HG02759 (cell line): Measurements from ENCODE around the gene CSMD2.

Source experiments
- ATAC-seq: cut with Tn5 transposase; IDR thresholded peaks from one replicate; pipeline ENCODE4 v1.9.1; 2021; ENCODE audit warnings: mild to moderate bottlenecking, moderate library complexity; ENCODE audit not compliant: unreplicated experiment

The CSMD2 gene

DNA sequence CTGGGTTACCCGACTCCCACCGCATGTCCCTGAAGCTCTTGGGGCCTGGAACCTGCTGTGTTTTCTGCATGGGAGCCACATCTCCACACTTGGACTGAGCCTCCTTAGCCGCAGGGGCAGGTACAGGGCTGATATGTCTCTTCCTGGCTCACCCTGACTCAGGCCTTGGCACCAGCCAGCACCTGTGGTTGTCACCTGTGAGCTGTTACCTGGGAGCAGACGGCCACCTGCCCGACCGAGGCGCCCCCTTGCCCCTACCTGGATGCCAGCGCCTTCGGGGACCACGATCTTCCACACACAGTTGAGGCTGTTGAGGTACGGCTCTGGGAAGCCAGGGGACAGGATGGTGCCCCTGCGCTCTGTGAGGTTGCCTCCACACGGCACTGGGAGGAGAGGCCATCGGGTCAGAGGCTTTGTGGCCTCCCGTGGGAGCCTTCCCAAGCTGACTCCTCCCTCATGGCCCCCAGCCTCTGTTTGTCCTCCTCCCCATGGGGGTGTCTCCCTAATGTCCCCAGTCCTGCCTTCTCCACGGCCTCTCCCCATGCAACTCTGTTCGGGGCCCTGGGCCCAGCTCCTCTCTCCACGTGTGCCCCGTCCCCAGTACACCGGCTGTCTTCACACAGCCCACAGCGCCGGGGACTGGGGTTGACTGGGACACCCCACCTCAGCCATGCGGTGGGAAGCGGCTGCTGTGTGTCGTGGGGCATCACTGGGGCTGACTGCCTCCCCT, 540.6 kb downstream of the CSMD2 start:
- no peak for ATAC-seq

GRCh38 chr1:33623811-33624210, 541.2 kb downstream of the CSMD2 start:
- ATAC-seq: no peak

DNA sequence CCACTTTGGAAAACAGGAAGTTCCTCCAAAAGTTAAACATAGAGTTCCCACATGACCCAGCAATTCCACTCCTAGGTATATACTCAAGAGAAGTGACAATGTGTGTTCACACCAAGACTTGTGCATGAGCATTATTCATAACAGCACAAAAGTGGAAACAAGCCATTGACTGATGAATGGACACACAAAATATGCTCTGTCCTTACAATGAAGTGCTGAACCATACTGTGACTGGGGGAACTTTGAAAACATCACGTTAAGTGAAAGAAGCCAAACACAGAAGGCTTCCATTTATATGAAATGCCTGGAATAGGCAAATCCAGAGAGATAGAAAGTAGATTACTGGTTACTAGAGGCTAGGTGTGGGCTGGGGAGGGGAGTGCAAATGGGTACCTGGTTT, 542.3 kb downstream of the CSMD2 start:
- ATAC-seq: no peak

GRCh38 chr1:33618636-33619035, 546.4 kb downstream of the CSMD2 start:
- ATAC-seq: no peak

- ATAC-seq: no peak
Measured at GRCh38 chr1:33617451-33617850, 547.6 kb downstream of the CSMD2 start.

- ATAC-seq: no peak
Measured at GRCh38 chr1:33616780-33617179, 548.2 kb downstream of the CSMD2 start.

DNA sequence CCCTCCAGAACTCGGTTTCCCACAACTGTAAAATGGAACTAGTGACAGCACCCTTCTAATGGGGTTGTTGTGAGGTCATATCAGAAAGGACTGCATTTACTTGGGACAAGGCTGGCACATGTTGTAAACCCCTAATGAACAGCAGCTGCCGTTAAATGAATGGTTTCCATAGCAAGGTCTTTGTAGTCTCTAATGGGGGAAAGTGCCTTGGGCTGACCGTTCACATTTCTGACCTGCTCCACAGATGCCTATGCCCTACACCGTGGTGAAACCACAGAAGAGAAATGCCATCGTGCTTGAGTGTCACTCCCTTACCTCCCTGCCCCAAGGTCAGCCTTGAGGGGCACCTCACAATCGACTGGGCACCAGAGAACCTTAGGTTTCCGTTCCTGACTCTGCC, 549.5 kb downstream of the CSMD2 start:
- no peak for ATAC-seq

- no peak for ATAC-seq
Measured at GRCh38 chr1:33610864-33611455, 554.1 kb downstream of the CSMD2 start.

- no peak for ATAC-seq
Measured at GRCh38 chr1:33610391-33610790, 554.6 kb downstream of the CSMD2 start.

- no peak for ATAC-seq
Measured at GRCh38 chr1:33609739-33610138, 555.3 kb downstream of the CSMD2 start.

DNA sequence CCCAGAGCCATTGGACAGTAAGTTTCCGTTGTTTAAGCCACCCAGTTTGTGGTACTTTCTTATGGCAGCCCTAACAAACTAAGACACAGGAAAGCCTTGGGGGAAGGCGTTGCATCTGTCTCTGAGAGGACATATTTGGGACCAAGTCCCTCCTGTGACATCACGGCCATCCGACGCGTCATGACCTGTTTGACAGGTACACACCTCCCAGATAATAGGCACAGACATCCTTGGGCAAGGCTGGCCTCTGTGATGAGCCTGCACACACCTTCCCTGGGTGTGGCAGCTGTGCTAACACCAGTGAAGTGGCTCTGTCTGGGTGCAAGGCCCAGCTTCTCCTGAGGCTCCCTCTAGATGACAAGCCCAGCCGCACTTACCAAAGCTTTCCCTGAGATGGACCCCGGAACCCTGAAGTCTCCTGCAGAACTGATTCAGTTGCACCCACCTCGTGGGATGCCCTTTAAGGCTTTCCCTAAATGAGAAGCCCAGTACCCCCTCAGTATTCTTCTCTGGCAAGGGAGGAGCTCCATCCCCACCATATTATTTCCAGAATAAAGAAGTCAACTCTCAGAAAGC, 556.1 kb downstream of the CSMD2 start:
- ATAC-seq: no peak

DNA sequence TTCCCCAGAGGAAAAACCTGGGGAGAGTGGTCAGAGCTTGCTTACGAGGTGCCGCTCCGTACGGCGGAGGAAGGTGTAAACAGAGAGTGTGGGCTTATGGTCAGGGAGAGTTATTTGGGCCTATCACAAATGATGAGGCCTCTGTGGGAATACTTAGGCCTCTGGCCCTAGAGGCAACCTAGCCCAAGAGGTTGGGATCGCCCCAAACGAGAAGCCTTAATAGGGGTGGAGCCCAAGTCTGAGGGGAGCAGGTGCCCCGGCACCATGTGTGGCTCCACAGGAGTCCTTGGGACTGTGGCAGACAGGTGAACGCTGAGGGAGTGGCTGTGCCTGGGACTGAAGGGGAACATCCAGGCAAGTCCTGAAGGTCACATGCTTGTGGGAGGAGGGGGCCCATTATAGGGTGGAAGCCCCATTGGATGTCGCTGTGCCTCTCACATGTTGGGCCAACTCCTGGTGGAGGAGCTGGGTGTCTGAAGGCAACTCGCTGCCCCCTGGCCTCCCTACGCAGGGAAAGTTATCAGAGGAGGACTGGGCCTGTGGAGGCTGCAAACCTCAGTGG, 557.5 kb downstream of the CSMD2 start:
- ATAC-seq: no peak

DNA sequence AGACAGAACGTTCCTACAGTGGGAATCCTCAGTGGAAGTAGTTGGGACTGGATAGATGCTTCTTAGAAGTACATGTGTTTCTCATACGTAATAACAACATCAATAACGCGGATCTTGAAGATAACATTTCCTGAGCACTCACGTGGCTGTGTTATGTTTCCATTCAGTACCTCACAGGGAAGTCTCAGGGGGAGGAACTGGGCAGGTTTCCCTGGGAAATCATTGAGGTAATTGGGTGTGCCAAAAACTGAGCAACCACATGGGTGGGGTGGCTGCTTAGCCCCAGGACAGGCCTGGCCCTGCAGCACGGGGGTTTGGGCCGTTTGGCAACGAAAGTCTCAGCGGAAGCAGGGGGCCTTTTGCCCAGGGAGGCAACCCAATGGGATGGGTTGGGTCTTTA, 558.8 kb downstream of the CSMD2 start:
- ATAC-seq: no peak

DNA sequence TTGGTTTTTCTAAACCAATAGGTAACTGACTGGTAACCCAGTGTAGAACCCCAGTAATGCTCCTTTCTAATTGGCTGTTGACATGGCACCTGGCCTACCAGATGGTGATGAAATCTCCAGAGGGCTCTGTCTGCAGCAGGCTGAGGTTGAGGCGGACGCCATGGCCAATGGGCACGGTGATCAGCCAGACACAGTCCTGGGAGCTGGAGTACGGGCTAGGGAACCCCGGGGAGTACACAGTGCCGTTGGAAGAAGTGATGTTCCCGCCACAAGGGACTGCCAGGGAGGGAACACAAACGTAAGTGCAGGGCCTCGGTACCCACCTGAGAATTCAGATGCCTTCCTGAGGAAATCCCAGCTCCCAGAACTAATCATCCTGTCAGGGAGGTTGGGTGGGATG, 562.8 kb downstream of the CSMD2 start:
- no peak for ATAC-seq

DNA sequence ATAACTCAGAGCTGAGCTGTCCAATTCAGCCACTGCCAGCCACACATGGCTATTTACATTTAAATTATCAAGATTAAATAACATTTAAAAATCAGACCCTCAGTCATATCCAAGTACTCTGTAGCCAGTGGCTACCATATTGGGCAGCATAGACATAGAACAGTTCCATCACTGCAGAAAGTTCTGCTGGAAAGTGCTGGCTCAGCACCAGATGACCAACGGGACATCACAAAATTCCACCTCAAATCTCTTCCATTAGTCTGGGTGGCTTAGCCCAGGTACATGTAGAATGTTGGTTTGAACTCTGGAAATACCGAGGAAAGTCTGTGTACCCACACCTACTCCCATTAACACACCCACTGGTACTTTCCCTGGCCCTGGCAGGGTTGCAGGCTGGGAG, 563.3 kb downstream of the CSMD2 start:
- ATAC-seq: no peak

- ATAC-seq: no peak
Measured at GRCh38 chr1:33599516-33600115, 565.4 kb downstream of the CSMD2 start.

GRCh38 chr1:33588726-33589125, 576.3 kb downstream of the CSMD2 start:
- no peak for ATAC-seq

- ATAC-seq: no peak
Measured at GRCh38 chr1:33586795-33587194, 578.2 kb downstream of the CSMD2 start.

DNA sequence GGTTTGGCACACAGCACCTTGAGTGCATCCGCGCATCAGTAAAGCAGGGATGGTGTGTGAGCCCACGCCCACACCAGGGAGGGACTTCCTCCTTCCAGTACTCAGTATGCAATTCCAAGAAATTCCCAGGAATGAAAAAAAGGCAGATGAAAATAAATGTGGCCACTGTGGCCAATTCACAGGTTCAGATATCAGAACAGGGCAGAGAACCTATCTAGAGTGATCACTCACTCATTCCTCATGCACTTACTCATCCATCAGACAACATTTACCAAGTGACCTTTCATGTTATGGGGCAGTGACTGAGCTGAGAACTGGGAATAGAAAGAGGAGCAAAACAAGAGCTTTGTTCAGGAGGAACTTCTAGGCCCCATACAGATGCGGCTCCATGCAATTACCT, 578.9 kb downstream of the CSMD2 start:
- no peak for ATAC-seq

DNA sequence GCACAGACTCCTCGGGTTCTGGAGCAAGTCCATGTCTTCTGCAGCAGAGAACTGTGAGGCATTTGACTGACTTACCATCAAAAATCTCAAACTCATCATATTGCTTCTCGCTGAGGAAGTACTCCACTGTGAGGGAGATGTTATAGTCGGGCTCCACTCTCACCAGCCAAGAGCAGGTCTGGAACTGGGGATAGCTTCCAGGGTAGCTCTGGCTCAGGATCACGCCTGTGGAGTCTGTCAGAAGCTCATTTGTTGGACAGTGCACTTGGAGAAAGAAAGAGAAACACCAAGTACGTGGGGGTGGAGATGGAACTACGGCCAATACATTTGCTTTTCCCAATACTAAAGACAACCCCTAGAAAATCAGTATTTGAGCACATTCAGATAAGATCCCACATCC, 581.5 kb downstream of the CSMD2 start:
- ATAC-seq: no peak

GRCh38 chr1:33578557-33579448, 586.2 kb downstream of the CSMD2 start:
- ATAC-seq: no peak
